Mucosa of stomach (tissue), 1 donor: ENCODE data around the gene TRMT11.
"Not testable (repeated sequence)": the region's sequence is repeated elsewhere in the genome, so short reads cannot be mapped to it uniquely, and the experiment has no call there.

Experiments used
- H3K27me3 ChIP-seq: one replicate; pipeline ENCODE4 v1.7.0; 2013; ENCODE audit warnings: mild to moderate bottlenecking, low read length; ENCODE audit not compliant: control insufficient read depth, insufficient read depth
- H3K36me3 ChIP-seq: one replicate; pipeline ENCODE4 v1.7.0; 2013; ENCODE audit warnings: low read length; ENCODE audit not compliant: control insufficient read depth, insufficient read depth
- H3K4me1 ChIP-seq: one replicate; pipeline ENCODE4 v1.7.0; 2013; ENCODE audit warnings: mild to moderate bottlenecking, low read length; ENCODE audit not compliant: control insufficient read depth, insufficient read depth
- H3K4me3 ChIP-seq: one replicate; pipeline ENCODE4 v1.7.0; 2013; ENCODE audit warnings: low read length
- H3K9ac ChIP-seq: one replicate; pipeline ENCODE4 v1.7.0; 2013; ENCODE audit warnings: mild to moderate bottlenecking, low read length, moderate library complexity
- H3K9me3 ChIP-seq: one replicate; pipeline ENCODE4 v1.7.0; 2013; ENCODE audit warnings: mild to moderate bottlenecking, low read length, moderate library complexity; ENCODE audit not compliant: control insufficient read depth
- donor health status: Pancreatic carcinoma.

Gene TRMT11

DNA sequence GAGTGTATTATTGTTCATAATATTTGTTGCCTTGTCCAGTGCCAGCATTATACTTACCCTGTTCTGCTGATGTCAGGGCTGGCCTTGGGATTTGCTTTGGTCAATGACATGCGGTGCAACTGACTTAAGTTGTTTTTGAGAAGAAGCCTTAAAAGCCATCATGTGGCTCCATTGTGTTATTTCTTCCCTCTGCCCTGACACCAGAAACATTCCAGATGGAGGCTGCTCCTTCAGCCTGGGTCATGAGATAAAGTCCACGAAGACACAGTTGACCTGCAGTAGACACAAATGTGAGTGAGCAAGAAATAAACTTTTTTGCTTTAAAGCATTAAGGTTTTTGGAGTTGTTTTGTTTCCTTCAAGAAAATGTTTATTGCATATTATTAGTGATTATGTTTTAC, 37.3 kb upstream of the TRMT11 start:
- H3K4me3 ChIP-seq, result no peak overlapping the region
- no peaks in the 10 kb centered on the region for H3K36me3 ChIP-seq
- H3K9me3 ChIP-seq, result no peaks in the 10 kb centered on the region
- H3K27me3 ChIP-seq, result no peaks in the 10 kb centered on the region
- H3K9ac ChIP-seq, result no peak overlapping the region
- peaks cover 48% of the 10 kb centered on the region for H3K4me1 ChIP-seq

DNA sequence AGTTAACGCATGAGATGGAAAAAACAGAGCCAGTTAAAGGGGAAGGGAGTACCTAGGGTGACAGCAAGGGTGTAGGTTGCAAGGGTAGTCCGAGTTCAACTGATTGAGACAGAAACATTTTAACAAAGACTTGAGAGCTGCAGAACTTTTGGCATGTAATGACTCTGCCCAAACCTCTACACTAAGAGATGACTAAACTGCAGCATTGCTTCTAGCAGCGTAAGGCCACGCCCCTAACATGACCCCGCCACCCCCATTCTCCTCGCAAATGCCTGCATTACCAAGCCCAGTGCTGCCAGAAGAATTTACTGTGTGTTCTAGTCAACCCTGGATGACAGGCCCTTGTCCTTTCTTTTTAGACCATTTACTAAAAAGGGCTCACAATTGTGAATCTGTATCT, 36.0 kb upstream of the TRMT11 start:
- Histone ChIP-seq H3K27me3 (no peaks in the 10 kb centered on the region), H3K9me3 (no peaks in the 10 kb centered on the region), H3K4me3 (no peak overlapping the region), H3K9ac (no peak overlapping the region), H3K4me1 (peaks cover 40% of the 10 kb centered on the region), H3K36me3 (no peaks in the 10 kb centered on the region)

DNA sequence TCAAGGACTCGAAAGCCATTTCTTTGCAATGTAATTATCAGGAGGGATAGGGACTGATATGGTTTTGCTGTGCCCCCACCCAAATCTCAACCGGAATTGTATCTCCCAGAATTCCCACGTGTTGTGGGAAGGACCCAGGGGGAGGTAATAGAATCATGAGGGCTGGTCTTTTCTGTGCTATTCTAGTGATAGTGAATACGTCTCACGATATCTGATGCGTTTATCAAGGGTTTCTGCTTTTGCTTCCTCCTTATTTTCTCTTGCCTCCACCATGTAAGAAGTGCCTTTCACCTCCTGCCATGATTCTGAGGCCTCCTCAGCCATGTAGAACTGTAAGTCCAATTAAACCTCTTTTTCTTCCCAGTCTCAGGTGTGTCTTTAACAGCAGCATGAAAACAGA, 35.6 kb upstream of the TRMT11 start:
- H3K4me3 ChIP-seq, H3K27me3 ChIP-seq, H3K9ac ChIP-seq, H3K36me3 ChIP-seq, H3K9me3 ChIP-seq: not testable (repeated sequence)
- H3K4me1 ChIP-seq, result peaks cover 36% of the 10 kb centered on the region

DNA sequence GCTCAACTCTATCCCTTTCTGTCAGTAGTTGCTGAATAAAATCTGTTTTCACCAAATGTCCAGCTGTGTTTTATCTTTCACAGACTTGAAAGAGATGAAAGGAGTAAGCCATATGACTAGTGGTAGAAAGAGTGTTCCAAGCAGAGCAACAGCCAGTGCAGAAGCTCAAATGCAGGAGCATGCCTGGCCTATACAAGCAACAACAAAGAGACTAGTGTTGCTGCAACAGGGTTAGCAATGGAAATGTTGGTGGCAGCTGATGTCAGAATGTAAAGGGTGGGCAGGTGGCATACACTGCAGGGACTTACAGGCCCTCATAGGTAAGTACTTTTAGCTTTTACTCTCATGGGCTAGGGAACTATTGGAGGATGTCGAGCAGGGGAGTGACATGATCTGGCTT, 35.0 kb upstream of the TRMT11 start:
- Histone ChIP-seq H3K4me3 (no peak overlapping the region), H3K9ac (no peak overlapping the region), H3K4me1 (peaks cover 30% of the 10 kb centered on the region)

DNA sequence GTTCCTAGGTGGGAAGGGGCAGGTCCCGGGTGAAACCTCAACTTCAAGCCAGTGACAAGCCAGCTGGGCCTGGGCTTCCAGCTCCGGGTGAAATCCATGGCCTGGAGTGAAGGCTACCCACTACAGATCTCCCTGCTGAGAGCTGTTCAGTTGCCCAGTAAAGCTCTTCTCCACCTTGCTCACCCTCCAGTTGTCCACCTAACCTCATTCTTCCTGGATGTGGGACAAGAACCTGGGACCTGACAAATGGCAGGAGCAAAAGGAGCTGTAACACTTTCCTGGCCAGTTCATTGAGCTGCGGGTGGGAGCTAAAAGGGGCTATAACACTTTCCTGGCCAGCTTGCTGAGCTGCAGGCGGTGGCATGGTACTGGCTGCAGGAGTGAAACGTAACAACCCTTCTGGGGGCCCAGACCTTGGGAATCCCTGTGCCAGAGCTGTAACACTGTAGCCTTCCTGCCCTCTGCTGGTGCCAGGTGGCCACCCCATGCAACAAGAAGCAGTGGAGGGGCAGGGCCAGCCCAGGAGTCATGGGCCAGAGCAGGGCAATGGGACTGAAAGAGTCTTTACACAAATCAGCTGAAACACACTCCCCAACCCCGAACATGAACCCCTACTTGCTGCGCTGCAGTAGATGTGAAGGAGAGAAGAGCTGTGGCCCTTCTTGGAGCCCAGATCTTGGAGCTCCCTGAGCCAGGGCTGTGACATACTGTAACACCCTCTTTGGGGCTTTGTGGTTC, 33.4 kb upstream of the TRMT11 start:
- no peaks in the 10 kb centered on the region for H3K36me3 ChIP-seq
- H3K4me1 ChIP-seq, result peaks cover 15% of the 10 kb centered on the region
- no peak overlapping the region for H3K9ac ChIP-seq
- no peaks in the 10 kb centered on the region for H3K27me3 ChIP-seq
- H3K4me3 ChIP-seq, result no peak overlapping the region
- no peaks in the 10 kb centered on the region for H3K9me3 ChIP-seq

More for the DNA sequence above, 35.0 kb upstream of the TRMT11 start:
- Histone ChIP-seq H3K36me3 (no peaks in the 10 kb centered on the region), H3K27me3 (no peaks in the 10 kb centered on the region), H3K9me3 (no peaks in the 10 kb centered on the region)

DNA sequence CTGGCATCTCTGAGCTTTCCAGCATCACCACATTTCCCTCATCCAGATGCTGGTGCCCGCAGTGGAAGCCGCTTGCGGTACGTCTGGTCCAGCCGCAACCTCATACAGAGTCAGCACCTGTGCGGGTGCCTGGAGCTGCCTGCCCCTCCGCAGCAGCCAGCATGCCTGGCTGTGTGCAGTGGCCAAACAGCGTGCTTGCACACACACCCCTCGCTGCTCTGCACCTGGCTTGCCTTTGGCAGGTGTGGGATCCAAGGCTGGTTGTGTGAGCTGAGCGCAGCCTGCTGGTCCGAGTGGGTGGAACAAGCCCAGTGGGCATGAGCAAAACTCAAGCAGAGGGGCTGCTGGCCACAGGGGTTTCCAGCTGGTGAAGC, 32.9 kb upstream of the TRMT11 start:
- Histone ChIP-seq H3K36me3 (no peaks in the 10 kb centered on the region), H3K27me3 (no peaks in the 10 kb centered on the region), H3K9ac (no peak overlapping the region), H3K9me3 (no peaks in the 10 kb centered on the region), H3K4me1 (peaks cover 14% of the 10 kb centered on the region), H3K4me3 (no peak overlapping the region)

DNA sequence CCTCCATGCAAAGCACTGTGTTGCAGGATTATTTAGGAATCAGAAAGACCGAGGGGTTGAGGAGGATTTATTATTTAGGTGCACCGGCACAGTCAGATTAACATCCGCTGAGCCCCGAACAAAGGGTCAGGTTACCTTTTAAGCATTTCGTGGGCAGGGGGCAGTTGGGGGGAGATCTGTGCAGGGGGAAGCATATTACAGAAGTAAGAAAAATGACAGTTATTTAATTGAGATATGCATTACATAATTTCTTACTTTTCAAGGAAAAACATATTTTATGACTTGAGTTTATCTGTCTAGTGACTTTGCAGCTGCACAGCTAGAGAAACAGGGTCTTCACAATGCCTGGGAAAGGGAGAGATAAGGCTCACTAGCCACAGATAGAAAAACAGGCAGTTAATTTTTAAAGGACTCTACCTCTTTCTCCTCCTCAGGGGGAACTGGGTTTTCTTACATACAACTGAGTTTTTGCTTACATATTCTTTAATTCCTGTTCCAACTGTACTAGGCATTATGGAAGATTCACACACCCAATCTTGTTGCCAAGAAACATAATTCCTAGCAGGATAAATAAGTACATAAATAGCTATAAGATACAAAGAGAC, 31.5 kb upstream of the TRMT11 start:
- Histone ChIP-seq H3K4me1 (peaks cover 25% of the 10 kb centered on the region), H3K27me3 (no peaks in the 10 kb centered on the region), H3K9me3 (no peaks in the 10 kb centered on the region), H3K9ac (no peak overlapping the region), H3K4me3 (no peak overlapping the region), H3K36me3 (no peaks in the 10 kb centered on the region)

DNA sequence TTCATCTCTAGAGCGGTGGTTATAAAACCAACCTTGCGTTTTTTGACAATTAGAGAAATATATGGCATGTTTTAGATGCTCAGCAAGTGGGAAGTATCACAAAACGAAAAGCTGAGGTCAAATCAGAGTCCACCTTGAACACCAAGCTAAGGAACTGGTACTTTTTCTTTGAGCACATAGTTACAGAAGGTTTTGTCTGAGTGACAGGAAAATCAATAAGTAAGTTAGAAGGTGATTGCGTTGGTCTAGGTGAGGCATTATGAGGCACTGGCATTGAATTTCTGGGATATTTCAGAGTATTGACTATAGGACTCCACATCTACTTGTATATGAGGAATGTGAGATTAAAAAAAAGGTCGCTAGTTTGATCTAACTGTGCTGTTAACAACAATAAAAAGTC, 30.4 kb upstream of the TRMT11 start:
- Histone ChIP-seq H3K27me3 (no peaks in the 10 kb centered on the region), H3K4me3 (no peak overlapping the region), H3K9ac (no peak overlapping the region), H3K9me3 (no peaks in the 10 kb centered on the region), H3K36me3 (no peaks in the 10 kb centered on the region), H3K4me1 (peaks cover 25% of the 10 kb centered on the region)

DNA sequence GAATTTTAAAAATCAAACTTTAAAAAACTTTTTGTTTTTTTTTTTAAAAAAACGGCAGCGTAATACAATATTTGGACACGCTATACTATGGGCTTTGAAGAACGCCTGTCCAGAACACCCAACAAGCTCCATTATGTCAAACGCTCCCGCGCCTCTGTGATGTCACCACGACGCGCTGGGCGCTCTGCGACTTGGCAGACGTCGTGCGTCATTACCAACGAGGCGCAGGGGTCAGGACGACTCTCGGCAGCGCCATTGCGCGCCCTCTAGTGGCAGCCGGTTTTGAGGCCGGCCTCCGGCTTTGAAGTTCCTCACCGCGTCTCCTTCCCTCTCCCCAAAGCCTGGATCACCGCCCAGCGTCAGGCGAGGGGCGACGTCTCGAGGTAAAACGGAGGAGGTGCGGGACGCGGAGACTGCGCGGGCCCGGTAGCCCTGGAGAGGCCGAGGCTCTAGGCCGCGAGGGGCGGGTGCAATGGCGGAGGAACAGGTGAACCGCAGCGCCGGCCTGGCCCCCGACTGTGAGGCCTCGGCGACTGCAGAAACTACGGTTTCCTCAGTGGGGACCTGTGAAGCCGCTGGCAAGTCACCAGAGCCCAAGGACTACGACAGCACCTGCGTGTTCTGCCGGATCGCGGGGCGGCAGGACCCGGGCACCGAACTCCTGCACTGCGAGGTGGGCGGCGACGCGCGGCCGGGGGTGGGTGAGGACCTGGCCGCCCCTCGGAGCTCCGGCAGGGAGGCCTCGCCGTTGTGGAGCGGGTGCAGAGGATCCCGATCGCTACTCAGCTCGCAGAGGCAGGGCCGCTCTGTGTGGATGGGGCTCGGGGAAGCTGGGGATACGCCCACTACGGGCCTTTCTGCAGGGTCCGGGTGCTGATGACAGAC, 29.6 kb upstream of the TRMT11 start, which contains the start of gene HINT3:
TSS of gene HINT3 (plus strand) at position 265 of the 885 bp plus-strand sequence. CDS start at position 473, 208 bp downstream.
- H3K4me3 ChIP-seq, result peak within 1 kb of the TSS; percentile 52
- H3K9ac ChIP-seq, result peak within 1 kb of the TSS; percentile 97
- no peaks in the 10 kb centered on the region for H3K9me3 ChIP-seq
- no peaks in the 10 kb centered on the region for H3K27me3 ChIP-seq
- peaks cover 25% of the 10 kb centered on the region for H3K4me1 ChIP-seq
- no peaks in the 10 kb centered on the region for H3K36me3 ChIP-seq

DNA sequence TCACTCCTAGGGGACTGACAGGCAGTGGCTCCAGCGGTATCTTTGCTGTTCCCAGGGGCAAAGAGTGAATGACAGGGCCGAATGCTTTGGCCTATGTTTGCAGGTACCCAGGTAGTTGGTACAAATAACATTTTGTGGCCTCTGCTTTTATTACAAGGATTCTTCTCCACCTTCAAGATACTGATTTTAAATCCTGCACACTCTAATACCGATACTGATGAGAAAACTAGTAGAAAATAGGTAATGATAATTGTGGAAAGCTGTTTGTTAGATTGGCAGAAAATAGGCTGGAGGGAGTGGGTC, 29.0 kb upstream of the TRMT11 start:
- H3K27me3 ChIP-seq, result no peaks in the 10 kb centered on the region
- peaks cover 25% of the 10 kb centered on the region for H3K4me1 ChIP-seq
- peak overlapping the region; percentile 97 for H3K9ac ChIP-seq
- H3K9me3 ChIP-seq, result no peaks in the 10 kb centered on the region
- H3K36me3 ChIP-seq, result no peaks in the 10 kb centered on the region
- peak overlapping the region; percentile 52 for H3K4me3 ChIP-seq

DNA sequence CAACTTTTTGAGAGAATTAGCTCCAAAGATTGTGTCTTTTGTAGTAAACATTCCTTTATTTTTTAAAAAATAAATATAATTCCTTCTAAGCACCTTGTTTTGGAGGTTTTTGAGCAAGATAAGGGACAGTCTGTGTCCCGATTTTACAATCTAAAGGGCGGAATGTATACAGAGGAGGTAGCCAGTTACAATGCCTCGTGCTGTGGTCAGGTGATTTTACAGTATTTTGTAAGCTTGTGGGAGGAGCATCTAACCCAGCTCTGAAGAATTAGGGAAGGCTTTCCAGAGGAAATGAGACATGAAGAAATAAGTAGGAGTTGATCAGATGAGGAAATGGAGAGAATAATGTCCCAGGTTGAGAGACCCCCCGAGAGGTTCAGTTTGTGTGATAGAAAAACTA, 28.5 kb upstream of the TRMT11 start:
- Histone ChIP-seq H3K36me3 (no peaks in the 10 kb centered on the region), H3K4me3 (peak overlapping the region; percentile 52), H3K4me1 (peaks cover 24% of the 10 kb centered on the region)

DNA sequence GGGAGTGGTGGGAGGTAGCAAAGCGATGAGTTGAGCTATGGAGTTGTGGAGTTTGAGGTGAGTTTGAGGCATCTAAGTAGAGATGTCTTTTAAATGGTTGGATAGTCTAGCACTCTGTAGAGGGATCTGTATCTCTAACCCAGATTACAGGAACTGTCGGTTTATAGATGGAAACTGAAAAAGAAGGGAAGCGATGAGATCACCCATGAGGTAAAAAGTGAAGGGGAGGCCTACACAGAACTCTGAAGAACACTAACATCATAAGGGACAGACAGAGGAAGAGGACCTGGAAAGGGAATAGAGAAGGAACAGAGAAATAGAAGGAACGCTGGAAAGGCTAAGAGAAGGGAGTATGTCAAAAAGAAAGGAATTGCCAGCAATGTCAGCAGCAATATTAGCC, 27.3 kb upstream of the TRMT11 start:
- no peaks in the 10 kb centered on the region for H3K27me3 ChIP-seq
- no peak overlapping the region for H3K9ac ChIP-seq
- H3K4me1 ChIP-seq, result peaks cover 21% of the 10 kb centered on the region
- H3K36me3 ChIP-seq, result no peaks in the 10 kb centered on the region
- no peak overlapping the region for H3K4me3 ChIP-seq
- no peaks in the 10 kb centered on the region for H3K9me3 ChIP-seq

More for the DNA sequence above, 28.5 kb upstream of the TRMT11 start:
- Histone ChIP-seq H3K9me3 (no peaks in the 10 kb centered on the region), H3K9ac (peak overlapping the region; percentile 97), H3K27me3 (no peaks in the 10 kb centered on the region)
